Measurements from ENCODE around the gene NDE1. TPM values are rescaled to one million over a fixed set of nuclear protein-coding genes. Genes with fewer than 3 reads are reported as not detected.

Gene NDE1
- total and polyA plus RNA-seq, 12 donors = 3.1 to 21.6 (median 14.7) TPM

DNA sequence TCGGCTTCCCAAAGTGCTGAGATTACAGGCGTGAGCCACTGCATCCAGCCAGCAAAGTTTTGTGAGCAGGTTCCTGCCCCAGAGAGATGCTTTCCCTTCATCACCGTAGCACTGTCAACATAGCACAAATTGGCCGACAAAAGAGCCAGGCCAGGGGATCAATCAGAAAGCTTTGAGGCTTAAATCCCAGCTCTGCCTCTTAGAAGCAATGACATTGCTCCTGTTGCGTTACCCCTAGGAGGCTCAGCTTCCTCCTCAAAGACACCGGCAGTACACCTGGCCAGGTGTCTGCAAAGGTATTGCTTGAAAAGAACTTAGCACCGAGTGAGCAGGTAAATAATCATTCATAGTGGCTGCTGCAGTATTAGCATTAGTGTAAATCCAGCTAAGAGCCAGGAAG, 86.5 kb downstream of the NDE1 start:
- H3K36me3 ChIP-seq (replicated peaks in 1 of 2) = no peaks in the 10 kb centered on the region

DNA sequence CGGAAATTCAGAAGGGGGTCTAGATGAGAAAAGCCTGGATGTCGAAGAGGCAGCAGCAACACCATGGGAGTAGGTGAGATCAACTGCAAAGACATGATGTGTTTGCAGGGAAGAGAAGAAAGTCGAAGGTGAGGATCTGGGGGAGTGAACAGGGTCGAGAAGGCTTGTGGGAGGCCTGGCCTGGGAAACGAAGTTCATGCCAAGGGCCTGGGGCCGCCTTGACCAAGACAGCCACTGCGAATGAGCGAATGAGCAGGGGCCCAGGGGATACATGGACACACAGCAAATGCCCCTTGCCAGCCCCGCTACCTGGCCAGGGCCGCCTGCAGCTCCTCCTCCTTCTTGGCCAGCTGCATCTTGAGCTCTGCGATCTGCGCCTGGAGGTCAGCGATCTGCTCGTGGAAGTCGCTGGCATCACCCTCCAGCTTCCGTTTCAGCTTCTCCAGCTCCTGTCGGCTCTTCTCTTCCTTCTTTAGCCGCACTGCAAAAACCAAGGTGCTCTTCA, 87.1 kb downstream of the NDE1 start:
- Histone ChIP-seq H3K27me3 (no peaks in the 10 kb centered on the region), H3K27ac (no peak overlapping the region), H3K4me1 (replicated peaks in 1 of 2) (no peaks in the 10 kb centered on the region), H3K9me3 (replicated peaks in 1 of 3) (no peaks in the 10 kb centered on the region), H3K4me3 (no peak overlapping the region), H3K36me3 (replicated peaks in 1 of 2) (no peaks in the 10 kb centered on the region)
- no peak for DNase-seq
- TF ChIP-seq, protein P1, sequence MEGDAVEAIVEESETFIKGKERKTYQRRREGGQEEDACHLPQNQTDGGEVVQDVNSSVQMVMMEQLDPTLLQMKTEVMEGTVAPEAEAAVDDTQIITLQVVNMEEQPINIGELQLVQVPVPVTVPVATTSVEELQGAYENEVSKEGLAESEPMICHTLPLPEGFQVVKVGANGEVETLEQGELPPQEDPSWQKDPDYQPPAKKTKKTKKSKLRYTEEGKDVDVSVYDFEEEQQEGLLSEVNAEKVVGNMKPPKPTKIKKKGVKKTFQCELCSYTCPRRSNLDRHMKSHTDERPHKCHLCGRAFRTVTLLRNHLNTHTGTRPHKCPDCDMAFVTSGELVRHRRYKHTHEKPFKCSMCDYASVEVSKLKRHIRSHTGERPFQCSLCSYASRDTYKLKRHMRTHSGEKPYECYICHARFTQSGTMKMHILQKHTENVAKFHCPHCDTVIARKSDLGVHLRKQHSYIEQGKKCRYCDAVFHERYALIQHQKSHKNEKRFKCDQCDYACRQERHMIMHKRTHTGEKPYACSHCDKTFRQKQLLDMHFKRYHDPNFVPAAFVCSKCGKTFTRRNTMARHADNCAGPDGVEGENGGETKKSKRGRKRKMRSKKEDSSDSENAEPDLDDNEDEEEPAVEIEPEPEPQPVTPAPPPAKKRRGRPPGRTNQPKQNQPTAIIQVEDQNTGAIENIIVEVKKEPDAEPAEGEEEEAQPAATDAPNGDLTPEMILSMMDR (IDR thresholded peaks at IDR 0.05) = no peak
- TF ChIP-seq POLR2A (IDR thresholded peaks at IDR 0.05) = no peak
- WGBS, 4 donors = 86 to 91% (median 88%) methylated on average over 16 to 18 of the region's 18 CpGs
- intact Hi-C loops (cut with DNase I) = no loop called here

More for the DNA sequence above, 86.5 kb downstream of the NDE1 start:
- Histone ChIP-seq H3K4me1 (replicated peaks in 1 of 2) (no peaks in the 10 kb centered on the region), H3K27ac (no peak overlapping the region), H3K27me3 (no peaks in the 10 kb centered on the region), H3K4me3 (no peak overlapping the region), H3K9me3 (replicated peaks in 1 of 3) (no peaks in the 10 kb centered on the region)
- no peak for DNase-seq
- intact Hi-C loops (cut with DNase I) = no loop called here
- TF ChIP-seq POLR2A (IDR thresholded peaks at IDR 0.05) = no peak
- TF ChIP-seq, protein P1 (IDR thresholded peaks at IDR 0.05) = no peak
- WGBS, 4 donors = 79 to 87% (median 86%) methylated on average over 6 to 7 of the region's 7 CpGs

DNA sequence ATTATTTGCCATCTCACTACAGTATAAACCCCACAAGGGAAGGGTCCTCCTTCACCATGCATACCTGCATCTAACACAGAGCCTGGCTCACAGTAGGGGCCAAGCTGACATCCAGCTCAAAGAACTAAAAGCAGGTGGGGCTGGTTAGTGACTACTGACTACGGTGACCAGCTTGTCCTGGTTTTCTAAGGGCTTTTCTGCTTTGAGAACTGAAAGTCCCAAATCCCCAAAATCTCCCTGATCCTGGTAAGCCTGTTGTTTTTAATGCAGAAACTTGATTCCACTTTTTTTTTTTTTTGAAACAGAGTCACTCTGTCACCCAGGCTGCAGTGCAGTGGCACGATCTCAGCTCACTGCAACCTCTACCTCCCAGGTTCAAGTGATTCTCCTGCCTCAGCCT, 89.4 kb downstream of the NDE1 start:
- intact Hi-C loops (cut with DNase I) = no loop called here
- no peak for DNase-seq
- Histone ChIP-seq H3K27me3 (no peaks in the 10 kb centered on the region), H3K4me1 (replicated peaks in 1 of 2) (no peaks in the 10 kb centered on the region), H3K9me3 (replicated peaks in 1 of 3) (no peaks in the 10 kb centered on the region), H3K27ac (no peak overlapping the region), H3K36me3 (replicated peaks in 1 of 2) (no peaks in the 10 kb centered on the region), H3K4me3 (no peak overlapping the region)
- TF ChIP-seq, protein P1 (IDR thresholded peaks at IDR 0.05) = no peak
- no peak for TF ChIP-seq POLR2A (IDR thresholded peaks at IDR 0.05)
- WGBS, 4 donors = 93 to 100% (median 98%) methylated on average over 2 of the region's 2 CpGs

DNA sequence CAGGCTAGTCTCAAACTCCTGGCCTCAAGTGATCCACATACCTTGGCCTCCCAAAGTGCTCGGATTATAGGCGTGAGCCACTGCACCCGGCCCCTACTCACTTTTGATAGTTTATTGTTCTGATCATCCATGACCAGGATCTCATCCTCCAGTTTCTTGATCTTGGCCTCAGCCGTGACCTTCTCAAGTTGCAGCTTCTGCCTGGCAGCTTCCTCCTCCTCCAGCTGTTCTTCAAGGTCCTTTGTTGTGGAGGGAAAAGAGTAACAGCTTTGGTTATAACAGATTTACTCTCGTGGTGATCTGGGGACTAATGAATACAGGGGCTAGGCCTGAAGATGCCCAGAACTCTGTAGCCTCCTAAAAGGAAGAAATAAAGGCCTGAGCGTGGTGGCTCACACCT, 89.9 kb downstream of the NDE1 start:
- DNase-seq = no peak
- intact Hi-C loops (cut with DNase I) = no loop called here
- 78 to 90% (median 83%) methylated on average over 6 of the region's 6 CpGs for WGBS, 4 donors
- no peak overlapping the region for H3K27ac ChIP-seq
- H3K27me3 ChIP-seq = no peaks in the 10 kb centered on the region
- H3K4me3 ChIP-seq = no peak overlapping the region
- TF ChIP-seq, protein P1 (IDR thresholded peaks at IDR 0.05) = no peak
- no peak for TF ChIP-seq POLR2A (IDR thresholded peaks at IDR 0.05)
- no peaks in the 10 kb centered on the region for H3K36me3 ChIP-seq (replicated peaks in 1 of 2)
- H3K4me1 ChIP-seq (replicated peaks in 1 of 2) = no peaks in the 10 kb centered on the region
- H3K9me3 ChIP-seq (replicated peaks in 1 of 3) = no peaks in the 10 kb centered on the region
